GM23248 (cell line): Measurements from ENCODE around the gene CACHD1. TPM values are rescaled to one million over a fixed set of nuclear protein-coding genes. Genes with fewer than 3 reads are reported as not detected.

Experiments
- DNase-seq: peaks from one replicate; pipeline ENCODE4 v3.0.0-alpha.2; 2015
- H2AFZ ChIP-seq: fragments of 200-600 bp; sonication (generic); 2 replicates; pipeline ENCODE4 v1.6.1; 2016; ENCODE audit warnings: antibody characterized with exemption
- H3F3A ChIP-seq: fragments of 200-600 bp; sonication (generic); 2 replicates; pipeline ENCODE4 v1.6.1; 2016; ENCODE audit warnings: mild to moderate bottlenecking, antibody characterized with exemption, mixed run types; ENCODE audit not compliant: insufficient read depth
- H3K27ac ChIP-seq: fragments of 200-600 bp; sonication (generic); 2 replicates; pipeline ENCODE4 v1.5.1; 2016; ENCODE audit warnings: mild to moderate bottlenecking
- H3K27me3 ChIP-seq: fragments of 200-600 bp; sonication (generic); replicated peaks from 2 replicates; pipeline ENCODE4 v1.6.1; 2016; ENCODE audit warnings: mild to moderate bottlenecking; ENCODE audit not compliant: insufficient read depth
- H3K36me3 ChIP-seq: fragments of 200-600 bp; sonication (generic); 2 replicates; pipeline ENCODE4 v1.6.1; 2016; ENCODE audit warnings: low read depth, mild to moderate bottlenecking
- H3K4me1 ChIP-seq: fragments of 200-600 bp; sonication (generic); 2 replicates; pipeline ENCODE4 v1.6.1; 2016; ENCODE audit warnings: mild to moderate bottlenecking; ENCODE audit not compliant: insufficient read depth
- H3K4me2 ChIP-seq: fragments of 200-600 bp; sonication (generic); one replicate; pipeline ENCODE4 v1.6.1; 2016; ENCODE audit warnings: mild to moderate bottlenecking; ENCODE audit not compliant: unreplicated experiment
- H3K4me3 ChIP-seq: fragments of 200-600 bp; sonication (generic); 2 replicates; pipeline ENCODE4 v1.5.1; 2016; ENCODE audit warnings: mild to moderate bottlenecking
- H3K79me2 ChIP-seq: fragments of 200-600 bp; sonication (generic); 2 replicates; pipeline ENCODE4 v1.6.1; 2016; ENCODE audit warnings: mild to moderate bottlenecking; ENCODE audit not compliant: insufficient read depth
- H3K9ac ChIP-seq: fragments of 200-600 bp; sonication (generic); 2 replicates; pipeline ENCODE4 v1.6.1; 2016; ENCODE audit warnings: mild to moderate bottlenecking
- H3K9me2 ChIP-seq: fragments of 200-600 bp; sonication (generic); 2 replicates; pipeline ENCODE4 v1.6.1; 2016; ENCODE audit warnings: mixed run types, mild to moderate bottlenecking, moderate library complexity; ENCODE audit not compliant: insufficient read depth
- H3K9me3 ChIP-seq: fragments of 200-600 bp; sonication (generic); one replicate; pipeline ENCODE4 v1.6.1; 2017; ENCODE audit warnings: low read depth
- H4K20me1 ChIP-seq: fragments of 200-600 bp; sonication (generic); 2 replicates; pipeline ENCODE4 v1.6.0; 2016; ENCODE audit not compliant: insufficient read depth
- EZH2 ChIP-seq: fragments of 200-600 bp; sonication (generic); IDR thresholded peaks from 2 replicates; pipeline ENCODE4 v1.6.1; 2018; ENCODE audit warnings: antibody characterized with exemption, mild to moderate bottlenecking; ENCODE audit not compliant: insufficient read depth, poor library complexity, severe bottlenecking
- EZH2phosphoT487 ChIP-seq: fragments of 200-600 bp; sonication (generic); IDR thresholded peaks from 2 replicates; pipeline ENCODE4 v1.6.1; 2018; ENCODE audit warnings: antibody characterized with exemption, moderate library complexity, mild to moderate bottlenecking, low read depth; ENCODE audit not compliant: insufficient read depth
- WGBS, 2 experiments: methylation state at CpG; one replicate each; pipeline ENCODE4 v1.1.6; 2015 to 2017; ENCODE audit warnings: low lambda C conversion rate in 2 of 2, low coverage in 1 of 2; ENCODE audit errors: missing lambda C conversion rate in 2 of 2; 5-methylcytosine and 5-hydroxymethylcytosine counted together
- in situ Hi-C: fragments of 300-500 bp; cut with MboI; formaldehyde crosslinking; loops from 2 replicates; pipeline ENCODE4 v1.15.0; 2020
- polyA plus RNA-seq: library from polyadenylated mRNA; unstranded; fragments of >200 nt; fragmentation: Nextera tagmentation; extraction: Ambion mirVana; gene quantifications from 2 replicates; pipeline ENCODE4 v1.2.1, GENCODE V29; 2016
- total RNA-seq: library from RNA; depleted of rRNA; stranded (reverse); fragments of >200 nt; shearing (Covaris generic); gene quantifications from 2 replicates; pipeline ENCODE4 v1.2.3, GENCODE V29; 2014

The CACHD1 gene
- total and polyA plus RNA-seq, 2 experiments from 2014 or later = 1.9 to 9.3 TPM

GRCh38 chr1:64473367-64473766, 3.4 kb downstream of the CACHD1 start:
- H3K36me3 ChIP-seq = no peaks in the 10 kb centered on the region
- no peak overlapping the region for H3K4me3 ChIP-seq
- in situ Hi-C loops = no loop called here
- H3K4me1 ChIP-seq = peaks cover 22% of the 10 kb centered on the region
- H3K9me3 ChIP-seq = no peaks in the 10 kb centered on the region
- H3K79me2 ChIP-seq = peaks cover 21% of the 10 kb centered on the region
- TF ChIP-seq EZH2phosphoT487 = no peak
- TF ChIP-seq EZH2 = no peak
- peaks cover 14% of the 10 kb centered on the region; the same call in 1 of the 2 replicates for H3F3A ChIP-seq
- no peak overlapping the region for H3K27ac ChIP-seq
- 71 to 86% methylated on average over 1 of the region's 1 CpG for WGBS, 2 experiments
- no peaks in the 10 kb centered on the region for H3K9me2 ChIP-seq
- no peak overlapping the region for H3K9ac ChIP-seq
- H4K20me1 ChIP-seq = no peaks in the 10 kb centered on the region
- H2AFZ ChIP-seq = no peak overlapping the region
- no peak overlapping the region for H3K4me2 ChIP-seq
- no peaks in the 10 kb centered on the region for H3K27me3 ChIP-seq
- no peak for DNase-seq

GRCh38 chr1:64474133-64474532, 4.2 kb downstream of the CACHD1 start:
- H4K20me1 ChIP-seq = no peaks in the 10 kb centered on the region
- WGBS, 2 experiments = 68 to 70% methylated on average over 2 of the region's 2 CpGs
- TF ChIP-seq EZH2phosphoT487 = no peak
- TF ChIP-seq EZH2 = no peak
- H3K4me2 ChIP-seq = no peak overlapping the region
- H3K9me2 ChIP-seq = no peaks in the 10 kb centered on the region
- no peaks in the 10 kb centered on the region for H3K36me3 ChIP-seq
- no peaks in the 10 kb centered on the region for H3K9me3 ChIP-seq
- H3K4me3 ChIP-seq = no peak overlapping the region
- H3F3A ChIP-seq = peaks cover 14% of the 10 kb centered on the region; the same call in 1 of the 2 replicates
- in situ Hi-C loops = no loop called here
- no peak overlapping the region for H3K27ac ChIP-seq
- peaks cover 22% of the 10 kb centered on the region for H3K4me1 ChIP-seq
- no peak for DNase-seq
- no peak overlapping the region for H2AFZ ChIP-seq
- H3K79me2 ChIP-seq = peaks cover 29% of the 10 kb centered on the region
- H3K27me3 ChIP-seq = no peaks in the 10 kb centered on the region
- H3K9ac ChIP-seq = no peak overlapping the region

GRCh38 chr1:64474665-64475439, 4.9 kb downstream of the CACHD1 start:
- Histone ChIP-seq H3K9me2 (no peaks in the 10 kb centered on the region), H3K27me3 (no peaks in the 10 kb centered on the region), H2AFZ (no peak overlapping the region), H3K27ac (no peak overlapping the region), H4K20me1 (no peaks in the 10 kb centered on the region), H3K9me3 (no peaks in the 10 kb centered on the region), H3K79me2 (peaks cover 29% of the 10 kb centered on the region), H3K4me2 (no peak overlapping the region), H3K4me3 (no peak overlapping the region), H3K9ac (no peak overlapping the region), H3K36me3 (no peaks in the 10 kb centered on the region), H3K4me1 (peaks cover 22% of the 10 kb centered on the region), H3F3A (peaks cover 14% of the 10 kb centered on the region; the same call in 1 of the 2 replicates)
- in situ Hi-C loops = no loop called here
- no peak for TF ChIP-seq EZH2phosphoT487
- TF ChIP-seq EZH2 = no peak
- peak; percentile 24 for DNase-seq
- 88 to 94% methylated on average over 2 of the region's 2 CpGs for WGBS, 2 experiments

- H3K27ac ChIP-seq = peak overlapping the region; percentile 49
- in situ Hi-C loops = no loop called here
Measured at GRCh38 chr1:64476251-64476952, 6.5 kb downstream of the CACHD1 start.

More at GRCh38 chr1:64476251-64476952, 6.5 kb downstream of the CACHD1 start:
- Histone ChIP-seq H3K4me2 (peak overlapping the region; percentile 42), H2AFZ (no peak overlapping the region), H3K4me1 (peaks cover 22% of the 10 kb centered on the region), H3K9me3 (no peaks in the 10 kb centered on the region), H3F3A (peaks cover 14% of the 10 kb centered on the region; the same call in 1 of the 2 replicates), H3K79me2 (peaks cover 29% of the 10 kb centered on the region), H3K9me2 (no peaks in the 10 kb centered on the region), H3K9ac (peak overlapping the region; percentile 2; the same call in 1 of the 2 replicates), H3K4me3 (no peak overlapping the region; the same call in 1 of the 2 replicates), H3K27me3 (no peaks in the 10 kb centered on the region), H4K20me1 (no peaks in the 10 kb centered on the region), H3K36me3 (no peaks in the 10 kb centered on the region)
- TF ChIP-seq EZH2 (no peak), EZH2phosphoT487 (no peak)
- 33 to 35% methylated on average over 4 of the region's 4 CpGs for WGBS, 2 experiments
- DNase-seq = peak; percentile 86
